HepG2 (cell line): Measurements from ENCODE around the gene CEP104. TPM values are rescaled to one million over a fixed set of nuclear protein-coding genes. Genes with fewer than 3 reads are reported as not detected.

ENCODE experiments used
- ATAC-seq: fragments of 200-7000 bp; cut with Tn5 transposase; 3 replicates; pipeline ENCODE4 v1.9.1; 2020; ENCODE audit warnings: mild to moderate bottlenecking, moderate library complexity
- Bru-seq: library from RNA; stranded (reverse); fragments of 400-500 nt; gene quantifications from one replicate; lab custom pipeline; 2021; lab: Mats Ljungman, UMichigan
- BruChase-seq, 2 experiments: library from RNA; stranded (reverse); fragments of 400-500 nt; gene quantifications; one replicate each; lab custom pipeline; 2021; lab: Mats Ljungman, UMichigan
- BruUV-seq: library from RNA; stranded (reverse); fragments of 400-500 nt; replicated peaks from 2 replicates; lab custom pipeline; 2021; lab: Mats Ljungman, UMichigan
- CTCF ChIA-PET: fragments of 300-600 bp; formaldehyde crosslinking; extraction: SDS; loops from one replicate; lab custom pipeline; 2021; ENCODE audit warnings: low total read pairs, inconsistent platforms, low intra/inter-chr PET ratio; lab: Yijun Ruan, JAX
- POLR2A ChIA-PET: fragments of 350-600 bp; sonication (Branson Sonifier 250); formaldehyde crosslinking; loops from one replicate; lab custom pipeline; 2020; ENCODE audit warnings: antibody characterized with exemption, inconsistent platforms; lab: Yijun Ruan, JAX
- DNase-seq: peaks from one replicate; pipeline ENCODE4 v3.0.0-alpha.2; 2015; ENCODE audit warnings: low spot score
- FAIRE-seq: peaks from 3 replicates; lab custom pipeline; 2011; peaks lifted over from hg19 to GRCh38; lab: Jason Lieb, UNC
- H2AFZ ChIP-seq: one replicate; pipeline ENCODE4 v1.6.1; 2011; ENCODE audit warnings: low read length, inconsistent platforms
- H3K27ac ChIP-seq: fragments of 300-600 bp; 3 replicates; pipeline ENCODE4 v1.8.0; 2011; ENCODE audit warnings: mixed run types, mild to moderate bottlenecking, mixed read lengths, low read length, inconsistent platforms; ENCODE audit not compliant: insufficient read depth; ENCODE audit errors: extremely low read length
- H3K27me3 ChIP-seq, 2 experiments: fragments of 200-600 bp in 1 of 2; 2 replicates in 1 of 2; 3 replicates in 1 of 2; pipeline versions ENCODE4 v1.6.0 to v1.8.0; 2011; ENCODE audit warnings: low read length in 2 of 2, mild to moderate bottlenecking in 2 of 2, moderate library complexity in 2 of 2, inconsistent platforms in 1 of 2; ENCODE audit not compliant: insufficient read depth in 2 of 2, control insufficient read depth in 1 of 2
- H3K36me3 ChIP-seq, 2 experiments: fragments of 200-600 bp in 1 of 2; replicated peaks in 1 of 2; 2 replicates in 1 of 2; 3 replicates in 1 of 2; pipeline versions ENCODE4 v1.5.1 to v1.8.0; 2011; ENCODE audit warnings: low read length in 2 of 2, inconsistent platforms in 1 of 2; ENCODE audit not compliant: insufficient read depth in 2 of 2, control insufficient read depth in 1 of 2
- H3K4me1 ChIP-seq: 2 replicates; pipeline ENCODE4 v1.5.1; 2012; ENCODE audit warnings: low read length, inconsistent platforms; ENCODE audit not compliant: insufficient read depth
- H3K4me2 ChIP-seq: 2 replicates; pipeline ENCODE4 v1.6.0; 2011; ENCODE audit warnings: low read depth, low read length, inconsistent platforms
- H3K4me3 ChIP-seq, 3 experiments: fragments of 200-600 bp in 1 of 3; sonication (generic), shearing (Covaris generic) in 1 of 3; replicated peaks in 1 of 3; 2 replicates each; pipeline ENCODE4 v1.5.1; 2011 to 2016; ENCODE audit warnings: low read length in 3 of 3, inconsistent platforms in 2 of 3, low read depth in 2 of 3, mild to moderate bottlenecking in 2 of 3, control low read depth in 1 of 3, mixed read lengths in 1 of 3; ENCODE audit not compliant: insufficient read depth in 1 of 3
- H3K79me2 ChIP-seq: one replicate; pipeline ENCODE4 v1.6.1; 2011; ENCODE audit warnings: low read length, inconsistent platforms; ENCODE audit not compliant: insufficient read depth
- H3K9ac ChIP-seq: 2 replicates; pipeline ENCODE4 v1.6.0; 2011; ENCODE audit warnings: mild to moderate bottlenecking, low read depth, low read length, inconsistent platforms; ENCODE audit not compliant: insufficient read depth
- H3K9me3 ChIP-seq: 2 replicates; pipeline ENCODE4 v1.5.1; 2012; ENCODE audit warnings: mild to moderate bottlenecking, low read length
- H4K20me1 ChIP-seq: 2 replicates; pipeline ENCODE4 v1.6.0; 2011; ENCODE audit warnings: inconsistent platforms, mild to moderate bottlenecking, low read length, moderate library complexity; ENCODE audit not compliant: insufficient read depth
- GRHL1 ChIP-seq: sonication (generic); formaldehyde crosslinking; conservative IDR thresholded peaks from 2 replicates; pipeline ENCODE4 v1.8.0; 2022; ENCODE audit warnings: missing genetic modification reagents
- PAX8 ChIP-seq: sonication (generic); formaldehyde crosslinking; IDR thresholded peaks from 2 replicates; pipeline ENCODE4 v1.8.0; 2022; ENCODE audit warnings: mild to moderate bottlenecking, missing genetic modification reagents, borderline replicate concordance
- PCBP1 ChIP-seq: fragments of 200-400 bp; formaldehyde crosslinking; IDR thresholded peaks from 2 replicates; pipeline ENCODE4 v1.6.1; 2017; ENCODE audit warnings: mild to moderate bottlenecking, low read depth, low read length, borderline replicate concordance
- PITX1 ChIP-seq: sonication (generic); formaldehyde crosslinking; IDR thresholded peaks from 2 replicates; pipeline ENCODE4 v1.5.1; 2020; ENCODE audit warnings: mild to moderate bottlenecking, missing genetic modification reagents
- ZFX ChIP-seq: sonication (generic); formaldehyde crosslinking; IDR thresholded peaks from 2 replicates; pipeline ENCODE4 v1.4.0; 2020; ENCODE audit warnings: mild to moderate bottlenecking, low read depth, missing genetic modification reagents, moderate library complexity
- ZNF44 ChIP-seq: sonication (generic); formaldehyde crosslinking; IDR thresholded peaks from 2 replicates; pipeline ENCODE4 v1.5.1; 2020; ENCODE audit warnings: mild to moderate bottlenecking, missing genetic modification reagents
- ZNF550 ChIP-seq: sonication (generic); formaldehyde crosslinking; IDR thresholded peaks from 2 replicates; pipeline ENCODE4 v1.4.0; 2020; ENCODE audit warnings: mild to moderate bottlenecking, missing genetic modification reagents, borderline replicate concordance
- ZNF773 ChIP-seq: sonication (generic); formaldehyde crosslinking; IDR thresholded peaks from 2 replicates; pipeline ENCODE4 v1.4.0; 2020; ENCODE audit warnings: missing genetic modification reagents, borderline replicate concordance
- WGBS: methylation state at CpG from one replicate; pipeline ENCODE4 v1.1.6; 2017; ENCODE audit warnings: low lambda C conversion rate; 5-methylcytosine and 5-hydroxymethylcytosine counted together
- in situ Hi-C: cut with HindIII; loops from 2 replicates; pipeline ENCODE4 v1.10.0; 2017; ENCODE audit warnings: low pct_unique_long_range_greater_than_20kb; ENCODE audit not compliant: extremely low pct_ligation_motif_present
- intact Hi-C: fragments of 100-400 bp; cut with micrococcal nuclease; formaldehyde crosslinking; loops from one replicate; pipeline ENCODE4 v1.10.0; 2022; ENCODE audit not compliant: unreplicated experiment
- long read RNA-seq, 2 experiments: library from RNA in 1 of 2; library from polyadenylated mRNA in 1 of 2; stranded (forward) in 1 of 2; unstranded in 1 of 2; transcript quantifications; one replicate each; pipeline ENCODE4 v2.0.0, GENCODE V29; 2019 to 2022
- polyA minus RNA-seq, 3 experiments: library from RNA; depleted of rRNA, polyadenylated mRNA; stranded (reverse); fragments of >200 nt; gene quantifications; 2 replicates each; pipeline ENCODE4 v1.2.3, GENCODE V29; 2011; ENCODE audit warnings: low replicate concordance in 1 of 3
- polyA plus RNA-seq, 8 experiments: library from polyadenylated mRNA; depleted of rRNA in 3 of 8; stranded (reverse) in 7 of 8; unstranded in 1 of 8; fragments of >200 nt; fragmentation: Illumina TruSeq in 4 of 8; extraction: Trizol in 4 of 8; gene quantifications; 2 replicates each; pipeline versions ENCODE4 v1.2.1 to v1.2.3, GENCODE V29; 2011 to 2016; ENCODE audit warnings: low read depth in 4 of 8, missing spikeins in 1 of 8, mixed read lengths in 1 of 8; ENCODE audit not compliant: insufficient read depth in 1 of 8
- total RNA-seq, 5 experiments: library from RNA; depleted of rRNA; stranded (reverse); fragments of >200 nt; fragmentation: Illumina TruSeq; extraction: Trizol; gene quantifications; 2 replicates each; pipeline ENCODE4 v1.2.3, GENCODE V29; 2016; ENCODE audit warnings: low read depth in 1 of 5
- TF ChIP-seq, protein P1 (sequence below): sonication (generic); formaldehyde crosslinking; IDR thresholded peaks from 2 replicates; pipeline ENCODE4 v1.5.0; 2020; ENCODE audit warnings: mild to moderate bottlenecking, missing genetic modification reagents, borderline replicate concordance

CEP104 gene
- total RNA-seq (2016; rRNA removed; fragmentation: Illumina TruSeq; extraction: Trizol) (20.4 and 33.8 TPM in 2 replicates), polyA plus RNA-seq (2011; rRNA removed) (19.0 and 30.1 TPM in 2 replicates), polyA minus RNA-seq (2011; rRNA and poly(A)+ RNA removed; ENCODE audit: low replicate concordance) (21.1 and 36.0 TPM in 2 replicates), Bru-seq, nascent RNA (percentile 58 among the genes with signal in this experiment), BruChase-seq, experiment 1, labeled RNA remaining after a 6-hour chase (percentile 78 among the genes with signal in this experiment), BruChase-seq, experiment 2, labeled RNA remaining after a 2-hour chase (percentile 70 among the genes with signal in this experiment)
- 4.7 and 5.7 TPM in 2 replicates for total RNA-seq (2016; cell fraction: cytosol; rRNA removed; fragmentation: Illumina TruSeq; extraction: Trizol; ENCODE audit: low read depth)
- 17.2 and 21.3 TPM in 2 replicates for total RNA-seq (2016; cell fraction: insoluble cytoplasmic fraction; rRNA removed; fragmentation: Illumina TruSeq; extraction: Trizol)
- total RNA-seq (2016; cell fraction: membrane; rRNA removed; fragmentation: Illumina TruSeq; extraction: Trizol), result 17.1 and 18.2 TPM in 2 replicates
- total RNA-seq (2016; cell fraction: nucleus; rRNA removed; fragmentation: Illumina TruSeq; extraction: Trizol), result 17.8 and 20.6 TPM in 2 replicates
- 11.3 and 14.0 TPM in 2 replicates for polyA plus RNA-seq (2011; cell fraction: cytosol; rRNA removed)
- polyA plus RNA-seq (2011; cell fraction: nucleus; rRNA removed), result 34.2 TPM in 2 replicates
- polyA plus RNA-seq (2012), result 18.2 and 19.8 TPM in 2 replicates
- polyA plus RNA-seq (2016; cell fraction: cytosol; fragmentation: Illumina TruSeq; extraction: Trizol; ENCODE audit: low read depth), result 5.7 and 6.7 TPM in 2 replicates
- polyA plus RNA-seq (2016; cell fraction: insoluble cytoplasmic fraction; fragmentation: Illumina TruSeq; extraction: Trizol; ENCODE audit: low read depth), result 33.6 and 43.4 TPM in 2 replicates
- polyA plus RNA-seq (2016; cell fraction: membrane; fragmentation: Illumina TruSeq; extraction: Trizol; ENCODE audit: low read depth), result 16.8 and 19.5 TPM in 2 replicates
- 33.5 and 33.9 TPM in 2 replicates for polyA plus RNA-seq (2016; cell fraction: nucleus; fragmentation: Illumina TruSeq; extraction: Trizol; ENCODE audit: insufficient read depth, low read depth)
- 17.0 and 22.2 TPM in 2 replicates for polyA minus RNA-seq (2011; cell fraction: cytosol; rRNA and poly(A)+ RNA removed)
- polyA minus RNA-seq (2011; cell fraction: nucleus; rRNA and poly(A)+ RNA removed), result 32.4 and 38.9 TPM in 2 replicates
- long read RNA-seq, experiment 1, full-length matches to known transcripts, result 1 of 18 reads
- long read RNA-seq, experiment 1, partial matches to known transcripts, result 10 of 18 reads
- long read RNA-seq, experiment 1, other reads (novel, unspliced or antisense), result 7 of 18 reads
- long read RNA-seq, experiment 2, full-length matches to known transcripts, result 11 of 36 reads
- long read RNA-seq, experiment 2, partial matches to known transcripts, result 12 of 36 reads
- long read RNA-seq, experiment 2, other reads (novel, unspliced or antisense), result 13 of 36 reads

DNA sequence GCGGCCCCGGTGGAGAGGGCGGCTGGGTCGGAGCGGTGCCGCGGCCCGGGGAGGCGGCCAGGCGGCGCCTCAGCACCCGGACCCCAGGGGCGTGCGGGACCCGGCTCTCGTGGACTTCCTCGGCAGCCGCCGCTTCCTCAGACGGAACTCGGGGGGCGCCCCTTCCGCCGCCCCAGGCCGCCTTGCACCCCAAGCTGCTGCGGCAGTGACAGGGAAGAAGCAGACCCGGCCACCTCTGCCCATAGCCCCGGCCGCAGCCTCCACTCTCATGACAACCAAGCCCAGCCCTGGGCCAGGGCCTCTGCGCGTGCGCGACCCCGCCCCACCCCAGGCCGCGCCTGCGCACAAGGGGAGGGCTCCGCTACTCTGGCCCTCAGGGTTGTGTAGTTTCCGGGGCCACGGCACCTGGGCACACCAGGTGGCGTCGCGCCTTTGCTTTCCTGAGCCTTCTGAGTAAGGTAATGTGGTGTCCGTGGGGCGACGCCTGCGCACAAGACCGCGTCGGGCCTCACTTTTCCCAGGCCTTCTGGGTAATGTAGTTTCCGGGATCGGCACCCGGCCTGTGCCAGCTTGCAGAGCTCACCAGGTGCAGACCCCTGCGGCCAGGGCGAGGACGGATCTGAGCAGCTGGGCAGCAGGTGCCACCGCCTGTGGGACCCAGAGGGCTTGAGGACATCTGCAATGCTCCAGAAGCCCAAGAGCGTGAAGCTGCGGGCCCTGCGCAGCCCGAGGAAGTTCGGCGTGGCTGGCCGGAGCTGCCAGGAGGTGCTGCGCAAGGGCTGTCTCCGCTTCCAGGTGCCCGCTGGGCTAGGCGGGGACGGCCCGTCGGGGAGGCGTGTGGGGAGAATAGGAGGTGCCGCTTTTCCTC, at the start of gene CEP104, which contains the start of gene DFFB:
CEP104 (minus strand) TSS at position 289 of the 868 bp plus-strand sequence. CDS start 4,804 bp downstream, outside the sequence.
DFFB (plus strand) TSS at position 554 of the 868 bp plus-strand sequence; CDS start at position 682, 128 bp downstream.
- ChIA-PET POLR2A (interaction anchor here (1.1 to 2.1 kb wide), 5 partner anchors 43 to 86 kb away, joined by 4 to 10 read pairs (median 4); partner anchors contain the start of gene C1orf174), CTCF (interaction anchor here (0.7 kb wide), 1 partner anchor 969 kb away, joined by 3 read pairs; no protein-coding TSS in a partner anchor)
- no peaks in the 10 kb centered on the region; a peak in 1 of 5 replicates for H3K27me3 ChIP-seq
- H3K79me2 ChIP-seq, result peaks cover 34% of the 10 kb centered on the region
- in situ Hi-C loops (no loop called here), intact Hi-C loops (loop anchor here (1.0 kb wide), 1 partner anchor 43 kb away; the partner anchor contains the start of gene C1orf174)
- peak within 1 kb of the TSS; percentile 83 to 98 (median 86) for H3K4me3 ChIP-seq
- no TSS peak for BruUV-seq
- H3K9ac ChIP-seq, result peak within 1 kb of the TSS; percentile 81
- H3K9me3 ChIP-seq, result no peaks in the 10 kb centered on the region
- H3K27ac ChIP-seq, result peak within 1 kb of the TSS; percentile 57
- whole genome bisulfite sequencing, result no CpG with 5 or more reads among the region's 73 CpGs
- peak within 1 kb of the TSS; percentile 87 for H3K4me2 ChIP-seq
- H4K20me1 ChIP-seq, result no peaks in the 10 kb centered on the region
- peak; percentile 96 for FAIRE-seq
- H3K4me1 ChIP-seq, result peaks cover 35% of the 10 kb centered on the region
- peaks cover 0 to 2% of the 10 kb centered on the region in 2 experiments; a peak in 1 of 5 replicates for H3K36me3 ChIP-seq
- ATAC-seq, result peak; percentile 93
- peak; percentile 98 for DNase-seq
- H2AFZ ChIP-seq, result no peak within 1 kb of the TSS
- TF ChIP-seq PCBP1 (0 out of 2 replicates have a peak, but pooled peaks have one; percentile 52), PITX1 (CRISPR knock-in tag) (no peak), PAX8 (CRISPR knock-in tag) (no peak), ZFX (CRISPR knock-in tag) (peak; percentile 95), GRHL1 (no peak), ZNF44 (CRISPR knock-in tag) (peak; percentile 83; the same call in 1 of the 2 replicates), ZNF550 (CRISPR knock-in tag) (no peak), ZNF773 (CRISPR knock-in tag) (no peak)
- TF ChIP-seq, protein P1, sequence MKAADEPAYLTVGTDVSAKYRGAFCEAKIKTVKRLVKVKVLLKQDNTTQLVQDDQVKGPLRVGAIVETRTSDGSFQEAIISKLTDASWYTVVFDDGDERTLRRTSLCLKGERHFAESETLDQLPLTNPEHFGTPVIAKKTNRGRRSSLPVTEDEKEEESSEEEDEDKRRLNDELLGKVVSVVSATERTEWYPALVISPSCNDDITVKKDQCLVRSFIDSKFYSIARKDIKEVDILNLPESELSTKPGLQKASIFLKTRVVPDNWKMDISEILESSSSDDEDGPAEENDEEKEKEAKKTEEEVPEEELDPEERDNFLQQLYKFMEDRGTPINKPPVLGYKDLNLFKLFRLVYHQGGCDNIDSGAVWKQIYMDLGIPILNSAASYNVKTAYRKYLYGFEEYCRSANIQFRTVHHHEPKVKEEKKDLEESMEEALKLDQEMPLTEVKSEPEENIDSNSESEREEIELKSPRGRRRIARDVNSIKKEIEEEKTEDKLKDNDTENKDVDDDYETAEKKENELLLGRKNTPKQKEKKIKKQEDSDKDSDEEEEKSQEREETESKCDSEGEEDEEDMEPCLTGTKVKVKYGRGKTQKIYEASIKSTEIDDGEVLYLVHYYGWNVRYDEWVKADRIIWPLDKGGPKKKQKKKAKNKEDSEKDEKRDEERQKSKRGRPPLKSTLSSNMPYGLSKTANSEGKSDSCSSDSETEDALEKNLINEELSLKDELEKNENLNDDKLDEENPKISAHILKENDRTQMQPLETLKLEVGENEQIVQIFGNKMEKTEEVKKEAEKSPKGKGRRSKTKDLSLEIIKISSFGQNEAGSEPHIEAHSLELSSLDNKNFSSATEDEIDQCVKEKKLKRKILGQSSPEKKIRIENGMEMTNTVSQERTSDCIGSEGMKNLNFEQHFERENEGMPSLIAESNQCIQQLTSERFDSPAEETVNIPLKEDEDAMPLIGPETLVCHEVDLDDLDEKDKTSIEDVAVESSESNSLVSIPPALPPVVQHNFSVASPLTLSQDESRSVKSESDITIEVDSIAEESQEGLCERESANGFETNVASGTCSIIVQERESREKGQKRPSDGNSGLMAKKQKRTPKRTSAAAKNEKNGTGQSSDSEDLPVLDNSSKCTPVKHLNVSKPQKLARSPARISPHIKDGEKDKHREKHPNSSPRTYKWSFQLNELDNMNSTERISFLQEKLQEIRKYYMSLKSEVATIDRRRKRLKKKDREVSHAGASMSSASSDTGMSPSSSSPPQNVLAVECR, result peak; percentile 78
